ENCODE measurements around the gene C16orf87.

GRCh38 chr16:46811682-46812081 lies 19.3 kb downstream of the C16orf87 start:
- no peak for TF ChIP-seq CTCF (IDR thresholded peaks at IDR 0.05; ENCODE audit: low read depth, low read length)
- TF ChIP-seq EZH2phosphoT487 (IDR thresholded peaks at IDR 0.05; ENCODE audit: low read depth), result no peak
